HG03175 (cell line): ENCODE results near the gene ABCB1.
"Not testable (repeated sequence)": the region's sequence is repeated elsewhere in the genome, so short reads cannot be mapped to it uniquely, and the experiment has no call there.

Experiments
- ATAC-seq: cut with Tn5 transposase; IDR thresholded peaks from one replicate; pipeline ENCODE4 v1.9.1; 2021; ENCODE audit warnings: mild to moderate bottlenecking, moderate library complexity; ENCODE audit not compliant: unreplicated experiment

ABCB1 gene

GRCh38 chr7:87580636-87581035 is 20.0 kb downstream of the ABCB1 start:
- ATAC-seq = no peak

- ATAC-seq = no peak
These were observed 25.2 kb downstream of the ABCB1 start for GRCh38 chr7:87575521-87575920.

GRCh38 chr7:87574630-87575029 is 26.1 kb downstream of the ABCB1 start:
- ATAC-seq = no peak

GRCh38 chr7:87572513-87572912 is 28.2 kb downstream of the ABCB1 start:
- ATAC-seq = not testable (repeated sequence)

GRCh38 chr7:87570178-87570577 is 30.5 kb downstream of the ABCB1 start:
- ATAC-seq = no peak

GRCh38 chr7:87567052-87567451 is 33.6 kb downstream of the ABCB1 start:
- no peak for ATAC-seq

- ATAC-seq = no peak
These were observed 34.3 kb downstream of the ABCB1 start for GRCh38 chr7:87566311-87566900.

- no peak for ATAC-seq
These were observed 34.8 kb downstream of the ABCB1 start for GRCh38 chr7:87565877-87566276.

GRCh38 chr7:87564296-87564963 is 36.3 kb downstream of the ABCB1 start:
- ATAC-seq = peak; percentile 74

GRCh38 chr7:87561702-87562101 is 39.0 kb downstream of the ABCB1 start:
- no peak for ATAC-seq

GRCh38 chr7:87561102-87561501 is 39.6 kb downstream of the ABCB1 start:
- ATAC-seq = no peak

- no peak for ATAC-seq
These were observed 48.3 kb downstream of the ABCB1 start for GRCh38 chr7:87552351-87552900.

GRCh38 chr7:87548123-87548919 is 52.4 kb downstream of the ABCB1 start:
- no peak for ATAC-seq

GRCh38 chr7:87545760-87546159 is 54.9 kb downstream of the ABCB1 start:
- no peak for ATAC-seq

- peak; percentile 54 for ATAC-seq
These were observed 57.1 kb downstream of the ABCB1 start for GRCh38 chr7:87543623-87544022.

- no peak for ATAC-seq
These were observed 59.0 kb downstream of the ABCB1 start for GRCh38 chr7:87541648-87542047.

GRCh38 chr7:87538052-87538451 is 62.6 kb downstream of the ABCB1 start:
- no peak for ATAC-seq

GRCh38 chr7:87534072-87534471 is 66.6 kb downstream of the ABCB1 start:
- no peak for ATAC-seq

- ATAC-seq = no peak
These were observed 70.6 kb downstream of the ABCB1 start for GRCh38 chr7:87530126-87530525.

GRCh38 chr7:87528730-87529129 is 72.0 kb downstream of the ABCB1 start:
- ATAC-seq = no peak

- ATAC-seq = no peak
These were observed 81.9 kb downstream of the ABCB1 start for GRCh38 chr7:87518735-87519134.

GRCh38 chr7:87517891-87518290 is 82.8 kb downstream of the ABCB1 start:
- no peak for ATAC-seq
